H9 (cell line): Measurements from ENCODE around the gene IGLL1. TPM values are rescaled to one million over a fixed set of nuclear protein-coding genes. Genes with fewer than 3 reads are reported as not detected.

Experiments used
- DNase-seq: peaks from one replicate; pipeline ENCODE4 v3.0.0-alpha.2; 2017
- H2AFZ ChIP-seq: one replicate; pipeline ENCODE4 v1.6.1; 2013; ENCODE audit warnings: mild to moderate bottlenecking, low read length, control low read depth, moderate library complexity
- H2AK5ac ChIP-seq: 2 replicates; pipeline ENCODE4 v1.6.1; 2013; ENCODE audit warnings: low read length, control low read depth, mixed read lengths; ENCODE audit not compliant: insufficient read length
- H2BK120ac ChIP-seq: one replicate; pipeline ENCODE4 v1.6.1; 2013; ENCODE audit warnings: low read depth, mild to moderate bottlenecking, low read length, control low read depth, inconsistent platforms; ENCODE audit not compliant: poor library complexity, severe bottlenecking
- H2BK12ac ChIP-seq: 2 replicates; pipeline ENCODE4 v1.6.1; 2013; ENCODE audit warnings: low read length, control low read depth, mixed read lengths, low read depth; ENCODE audit not compliant: insufficient read length
- H2BK15ac ChIP-seq: 2 replicates; pipeline ENCODE4 v1.6.1; 2013; ENCODE audit warnings: low read depth, low read length, control low read depth
- H2BK20ac ChIP-seq: one replicate; pipeline ENCODE4 v1.6.1; 2013; ENCODE audit warnings: low read depth, mild to moderate bottlenecking, low read length, control low read depth, inconsistent platforms; ENCODE audit not compliant: poor library complexity, severe bottlenecking
- H2BK5ac ChIP-seq: 2 replicates; pipeline ENCODE4 v1.6.1; 2013; ENCODE audit warnings: low read length, control low read depth, mixed read lengths; ENCODE audit not compliant: insufficient read length
- H3K14ac ChIP-seq: 2 replicates; pipeline ENCODE4 v1.6.1; 2013; ENCODE audit warnings: low read length, control low read depth; ENCODE audit not compliant: insufficient read depth
- H3K18ac ChIP-seq: 2 replicates; pipeline ENCODE4 v1.6.1; 2013; ENCODE audit warnings: low read depth, mild to moderate bottlenecking, mixed read lengths, low read length, control low read depth; ENCODE audit not compliant: insufficient read length
- H3K23ac ChIP-seq: 2 replicates; pipeline ENCODE4 v1.6.1; 2013; ENCODE audit warnings: low read length, control low read depth, mixed read lengths, low read depth; ENCODE audit not compliant: insufficient read length
- H3K23me2 ChIP-seq: 2 replicates; pipeline ENCODE4 v1.6.1; 2013; ENCODE audit warnings: low read depth, mild to moderate bottlenecking, mixed read lengths, low read length, control low read depth; ENCODE audit not compliant: insufficient read length, poor library complexity, severe bottlenecking
- H3K27ac ChIP-seq: 2 replicates; pipeline ENCODE4 v1.5.1; 2013; ENCODE audit warnings: low read length, control low read depth, mixed read lengths, low read depth; ENCODE audit not compliant: insufficient read length
- H3K27me3 ChIP-seq: 2 replicates; pipeline ENCODE4 v1.6.1; 2013; ENCODE audit warnings: low read length, control low read depth, inconsistent platforms; ENCODE audit not compliant: insufficient read depth
- H3K4ac ChIP-seq: 2 replicates; pipeline ENCODE4 v1.6.1; 2013; ENCODE audit warnings: low read depth, mild to moderate bottlenecking, control low read depth, inconsistent platforms, low read length, moderate library complexity
- H3K4me1 ChIP-seq: 2 replicates; pipeline ENCODE4 v1.6.1; 2013; ENCODE audit warnings: low read length, control low read depth, inconsistent platforms; ENCODE audit not compliant: insufficient read depth
- H3K4me2 ChIP-seq: 2 replicates; pipeline ENCODE4 v1.6.1; 2013; ENCODE audit warnings: low read length, control low read depth, mixed read lengths; ENCODE audit not compliant: insufficient read length, insufficient read depth
- H3K56ac ChIP-seq: 2 replicates; pipeline ENCODE4 v1.6.1; 2013; ENCODE audit warnings: low read depth, mild to moderate bottlenecking, mixed read lengths, low read length, control low read depth; ENCODE audit not compliant: insufficient read length
- H3K79me1 ChIP-seq: 2 replicates; pipeline ENCODE4 v1.6.1; 2013; ENCODE audit warnings: low read depth, mild to moderate bottlenecking, moderate library complexity, low read length, control low read depth, inconsistent platforms; ENCODE audit not compliant: insufficient read depth, poor library complexity, severe bottlenecking
- H3K79me2 ChIP-seq: 2 replicates; pipeline ENCODE4 v1.6.1; 2013; ENCODE audit warnings: low read length, control low read depth, inconsistent platforms; ENCODE audit not compliant: insufficient read depth
- H3K9ac ChIP-seq: 2 replicates; pipeline ENCODE4 v1.6.1; 2013; ENCODE audit warnings: low read length, control low read depth, mixed read lengths; ENCODE audit not compliant: insufficient read length; ENCODE audit errors: extremely low read depth
- H3K9me3 ChIP-seq: one replicate; pipeline ENCODE4 v1.6.1; 2013; ENCODE audit warnings: low read depth, low read length, inconsistent platforms; ENCODE audit not compliant: control insufficient read depth
- H3T11ph ChIP-seq: one replicate; pipeline ENCODE4 v1.6.1; 2013; ENCODE audit warnings: mild to moderate bottlenecking, low read length, control low read depth, inconsistent platforms
- H4K20me1 ChIP-seq: one replicate; pipeline ENCODE4 v1.6.1; 2013; ENCODE audit not compliant: control insufficient read depth, insufficient read length, insufficient read depth
- H4K5ac ChIP-seq: 2 replicates; pipeline ENCODE4 v1.6.1; 2013; ENCODE audit warnings: low read depth, mild to moderate bottlenecking, mixed read lengths, low read length, control low read depth; ENCODE audit not compliant: insufficient read length
- H4K8ac ChIP-seq: replicated peaks from 2 replicates; pipeline ENCODE4 v1.6.1; 2013; ENCODE audit warnings: low read length, control low read depth, mixed read lengths, low read depth; ENCODE audit not compliant: insufficient read length
- H4K91ac ChIP-seq: 2 replicates; pipeline ENCODE4 v1.6.1; 2013; ENCODE audit warnings: low read depth, mild to moderate bottlenecking, moderate library complexity, mixed read lengths, low read length, control low read depth; ENCODE audit not compliant: insufficient read length
- H3K27ac Mint-ChIP-seq, 3 experiments: 2 replicates in 2 of 3; 3 replicates in 1 of 3; pipeline ENCODE4 v1.8.0; 2020 to 2021; ENCODE audit warnings: mixed read lengths in 3 of 3, mild to moderate bottlenecking in 1 of 3, moderate library complexity in 1 of 3
- H3K27me3 Mint-ChIP-seq: 2 replicates; pipeline ENCODE4 v1.8.0; 2021; ENCODE audit warnings: low read depth, mild to moderate bottlenecking, moderate library complexity, mixed read lengths
- H3K36me3 Mint-ChIP-seq, 3 experiments: 2 replicates in 2 of 3; 3 replicates in 1 of 3; pipeline ENCODE4 v1.8.0; 2020 to 2021; ENCODE audit warnings: low read depth in 3 of 3, mixed read lengths in 3 of 3; ENCODE audit not compliant: insufficient read depth in 1 of 3
- H3K4me1 Mint-ChIP-seq, 2 experiments: 2 replicates each; pipeline ENCODE4 v1.8.0; 2020; ENCODE audit warnings: mixed read lengths in 2 of 2
- H3K4me3 Mint-ChIP-seq, 2 experiments: 2 replicates in 1 of 2; 3 replicates in 1 of 2; pipeline ENCODE4 v1.8.0; 2020 to 2021; ENCODE audit warnings: mild to moderate bottlenecking in 2 of 2, mixed read lengths in 2 of 2, moderate library complexity in 1 of 2
- H3K9me3 Mint-ChIP-seq, 2 experiments: 2 replicates in 1 of 2; 3 replicates in 1 of 2; pipeline ENCODE4 v1.8.0; 2020; ENCODE audit warnings: mild to moderate bottlenecking in 2 of 2, mixed read lengths in 2 of 2, moderate library complexity in 1 of 2
- CTCF ChIP-seq: fragments of 200-600 bp; sonication (generic); conservative IDR thresholded peaks from 3 replicates; pipeline ENCODE4 v1.8.0; 2021; ENCODE audit warnings: antibody characterized with exemption, mild to moderate bottlenecking
- WGBS: extraction: QIAGEN DNeasy Blood & Tissue Kit; methylation state at CpG from one replicate; pipeline ENCODE4 v1.1.7; 2013; ENCODE audit warnings: missing lambda C conversion rate, low lambda C conversion rate, mixed read lengths; ENCODE audit not compliant: insufficient read length; ENCODE audit errors: extremely low coverage; 5-methylcytosine and 5-hydroxymethylcytosine counted together
- total RNA-seq: library from RNA; stranded (reverse); gene quantifications from 2 replicates; pipeline ENCODE4 v1.2.1, GENCODE V29; 2021

The IGLL1 gene
- total RNA-seq, 1 experiment from 2014 or later = not detected

GRCh38 chr22:23566705-23567475, 13.2 kb downstream of the IGLL1 start:
- no peak overlapping the region for H2BK15ac ChIP-seq
- peaks cover 10% of the 10 kb centered on the region for H3K23me2 ChIP-seq
- no peak for TF ChIP-seq CTCF

More at GRCh38 chr22:23566705-23567475, 13.2 kb downstream of the IGLL1 start:
- Mint-ChIP-seq H3K36me3 (peaks cover 0 to 2% (median 0%) of the 10 kb centered on the region in 3 experiments; a peak in 1 of 7 replicates), H3K27me3 (peaks cover 96% of the 10 kb centered on the region), H3K4me1 (peaks cover 14% of the 10 kb centered on the region in 2 experiments), H3K27ac (no peak overlapping the region), H3K4me3 (peak overlapping the region; percentile 68 to 77), H3K9me3 (peaks cover 0 to 2% of the 10 kb centered on the region in 2 experiments; a peak in 2 of 5 replicates)
- H3T11ph ChIP-seq = no peak overlapping the region
- H3K18ac ChIP-seq = no peak overlapping the region
- no peak overlapping the region for H2BK120ac ChIP-seq
- H2AK5ac ChIP-seq = no peak overlapping the region
- no peak overlapping the region for H2AFZ ChIP-seq
- no peaks in the 10 kb centered on the region for H3K79me1 ChIP-seq
- H3K56ac ChIP-seq = no peak overlapping the region
- H3K4me2 ChIP-seq = peak overlapping the region; percentile 49
- no peak overlapping the region for H3K9ac ChIP-seq
- H3K27ac ChIP-seq = no peak overlapping the region
- no peak overlapping the region for H2BK12ac ChIP-seq
- peak; percentile 33 for DNase-seq
- no peak overlapping the region for H3K4ac ChIP-seq
- H2BK5ac ChIP-seq = no peak overlapping the region
- H4K8ac ChIP-seq = no peak overlapping the region
- H4K91ac ChIP-seq = no peak overlapping the region
- WGBS = no CpG with 5 or more reads among the region's 37 CpGs
- peaks cover 7% of the 10 kb centered on the region; the same call in 1 of the 2 replicates for H3K27me3 ChIP-seq
- H3K9me3 ChIP-seq = no peaks in the 10 kb centered on the region
- H3K4me1 ChIP-seq = no peaks in the 10 kb centered on the region; the same call in 1 of the 2 replicates
- no peaks in the 10 kb centered on the region for H4K20me1 ChIP-seq
- H4K5ac ChIP-seq = no peak overlapping the region
- H3K23ac ChIP-seq = no peak overlapping the region
- H2BK20ac ChIP-seq = no peak overlapping the region
- H3K79me2 ChIP-seq = no peaks in the 10 kb centered on the region
- no peak overlapping the region for H3K14ac ChIP-seq
